Left kidney (tissue), 2 donors: ENCODE results near the gene SPIRE1. TPM values are rescaled to one million over a fixed set of nuclear protein-coding genes. Genes with fewer than 3 reads are reported as not detected.
"Not testable (repeated sequence)": the region's sequence is repeated elsewhere in the genome, so short reads cannot be mapped to it uniquely, and the experiment has no call there.

Source experiments
- DNase-seq: peaks from one replicate; pipeline ENCODE4 v3.0.0-alpha.2; 2013
- polyA plus RNA-seq: library from polyadenylated mRNA; unstranded; fragments of 120-200 nt; gene quantifications from one replicate; pipeline ENCODE4 v1.2.1, GENCODE V29; 2013; ENCODE audit not compliant: insufficient read length

The SPIRE1 gene
- polyA plus RNA-seq, 1 donor = 37.6 TPM

GRCh38 chr18:12651651-12652050, 6.3 kb downstream of the SPIRE1 start:
- DNase-seq = no peak

GRCh38 chr18:12647773-12648172, 10.1 kb downstream of the SPIRE1 start:
- no peak for DNase-seq

DNA sequence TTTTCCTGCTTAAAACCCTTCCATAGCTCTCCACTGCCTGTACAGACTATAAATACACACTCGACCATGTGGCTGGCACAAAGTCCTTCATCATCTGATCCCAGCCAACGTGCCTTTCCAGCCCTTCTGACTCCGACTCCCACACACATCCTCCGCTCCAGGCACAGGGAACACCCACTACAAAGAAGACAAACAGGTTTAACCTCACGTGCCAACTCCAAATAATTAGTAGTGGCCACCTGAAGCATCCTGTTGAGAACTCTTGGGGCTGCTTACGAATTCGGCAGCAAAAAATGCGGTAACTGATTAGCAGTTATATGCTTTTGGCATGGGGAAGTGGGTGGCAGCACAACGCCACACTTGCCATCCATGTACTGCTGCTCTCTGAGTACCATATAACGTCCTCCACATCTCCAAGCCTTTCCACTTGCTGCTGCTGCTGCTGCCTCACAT, 12.1 kb downstream of the SPIRE1 start:
- no peak for DNase-seq

DNA sequence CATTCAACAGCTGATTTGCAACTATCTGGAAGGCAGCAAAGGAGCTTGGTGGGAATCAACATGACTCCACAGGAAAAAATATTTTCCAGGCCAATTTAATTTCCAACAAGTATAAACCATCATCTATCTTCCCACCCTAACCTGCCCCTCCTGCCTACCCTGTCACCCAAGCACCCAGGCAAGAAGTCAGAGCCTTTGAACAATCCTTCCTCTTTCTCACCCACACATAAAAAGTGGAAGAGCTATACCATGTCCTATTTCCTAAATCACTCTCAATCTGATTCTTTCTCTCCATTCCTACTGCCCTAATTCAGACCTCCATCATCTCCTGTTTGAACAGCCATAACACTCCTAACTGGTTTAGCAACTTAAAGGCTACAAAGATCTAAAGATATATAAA, 12.7 kb downstream of the SPIRE1 start:
- no peak for DNase-seq

- not testable (repeated sequence) for DNase-seq
Observed at GRCh38 chr18:12643756-12644155, 14.2 kb downstream of the SPIRE1 start.

- no peak for DNase-seq
Observed at GRCh38 chr18:12640881-12641200, 17.1 kb downstream of the SPIRE1 start.

DNA sequence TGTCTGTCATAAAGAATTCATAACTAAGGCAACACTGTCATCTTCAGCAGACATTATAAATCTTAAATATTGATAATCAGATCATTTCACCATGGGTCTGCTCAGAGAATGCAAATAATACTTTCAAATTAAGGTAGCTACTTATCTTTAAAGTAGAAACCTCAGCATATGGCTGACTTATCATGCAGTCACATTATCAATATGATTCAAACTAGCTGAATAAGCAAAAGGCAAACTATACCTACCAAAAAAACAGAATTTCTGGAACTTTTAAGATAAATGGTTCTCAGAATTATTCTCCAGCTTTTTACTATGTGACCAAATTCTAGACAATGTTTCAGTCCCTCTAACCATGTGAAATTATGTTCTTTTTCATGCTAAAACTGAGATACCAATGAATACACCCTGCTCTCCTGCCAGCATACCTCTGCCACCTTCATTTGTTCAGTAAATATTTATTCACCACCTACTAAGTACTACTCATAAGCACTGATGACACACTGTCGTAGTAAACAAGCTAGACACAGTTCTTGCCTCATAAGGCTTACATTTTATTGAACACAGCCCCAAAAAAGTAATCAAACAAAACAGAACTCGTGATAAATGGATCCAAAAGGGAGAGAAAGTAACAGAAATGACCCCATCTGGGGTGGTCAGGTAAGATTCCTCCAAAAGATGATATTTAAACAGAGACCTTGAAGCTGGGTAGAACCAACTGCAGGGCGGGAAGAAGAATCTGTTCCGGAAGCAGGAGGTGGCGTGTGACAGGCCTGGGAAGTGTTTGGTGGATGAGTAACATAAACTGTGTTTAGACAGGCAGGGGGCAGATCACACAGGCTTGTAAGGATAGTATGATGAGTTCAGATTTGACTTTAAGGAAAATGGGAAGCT, 17.7 kb downstream of the SPIRE1 start:
- no peak for DNase-seq

GRCh38 chr18:12638644-12639124, 19.2 kb downstream of the SPIRE1 start:
- no peak for DNase-seq

- no peak for DNase-seq
Observed at GRCh38 chr18:12637901-12638643, 19.8 kb downstream of the SPIRE1 start.

GRCh38 chr18:12637393-12637792, 20.5 kb downstream of the SPIRE1 start:
- DNase-seq = no peak

- DNase-seq = no peak
Observed at GRCh38 chr18:12631831-12632477, 26.0 kb downstream of the SPIRE1 start.

- no peak for DNase-seq
Observed at GRCh38 chr18:12630136-12630535, 27.8 kb downstream of the SPIRE1 start.

- DNase-seq = no peak
Observed at GRCh38 chr18:12628706-12629702, 28.9 kb downstream of the SPIRE1 start.

DNA sequence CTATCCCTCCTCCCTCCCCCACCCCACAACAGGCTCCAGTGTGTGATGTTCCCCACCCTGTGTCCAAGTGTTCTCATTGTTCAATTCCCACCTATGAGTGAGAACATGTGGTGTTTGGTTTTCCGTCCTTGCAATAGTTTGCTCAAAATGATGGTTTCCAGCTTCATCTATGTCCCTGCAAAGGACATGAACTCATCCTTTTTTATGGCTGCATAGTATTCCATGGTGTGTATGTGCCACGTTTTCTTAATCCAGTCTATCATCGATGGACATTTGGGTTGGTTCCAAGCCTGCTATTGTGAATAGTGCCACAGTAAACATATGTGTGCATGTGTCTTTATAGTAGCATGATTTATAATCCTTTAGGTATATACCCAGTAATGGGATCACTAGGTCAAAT, 30.7 kb downstream of the SPIRE1 start:
- DNase-seq = not testable (repeated sequence)

DNA sequence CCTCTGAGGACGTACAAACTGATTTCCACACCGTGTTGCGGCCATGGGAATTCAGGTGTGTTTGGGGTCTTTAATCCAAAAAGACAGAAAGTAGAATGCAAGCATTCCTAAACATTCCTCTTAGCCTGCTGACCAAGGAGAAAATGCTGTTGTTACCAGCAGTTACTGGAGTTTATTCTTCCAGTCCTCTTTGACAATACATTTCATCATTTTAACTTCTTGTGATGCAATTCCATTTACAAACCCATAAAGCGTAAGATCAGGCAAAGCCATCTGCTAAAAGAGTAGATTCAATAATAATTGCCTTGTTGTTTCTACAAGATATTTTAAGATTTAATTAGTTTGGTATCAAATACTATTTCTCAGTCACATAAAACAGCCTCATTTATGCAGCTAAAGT, 32.7 kb downstream of the SPIRE1 start:
- no peak for DNase-seq

DNA sequence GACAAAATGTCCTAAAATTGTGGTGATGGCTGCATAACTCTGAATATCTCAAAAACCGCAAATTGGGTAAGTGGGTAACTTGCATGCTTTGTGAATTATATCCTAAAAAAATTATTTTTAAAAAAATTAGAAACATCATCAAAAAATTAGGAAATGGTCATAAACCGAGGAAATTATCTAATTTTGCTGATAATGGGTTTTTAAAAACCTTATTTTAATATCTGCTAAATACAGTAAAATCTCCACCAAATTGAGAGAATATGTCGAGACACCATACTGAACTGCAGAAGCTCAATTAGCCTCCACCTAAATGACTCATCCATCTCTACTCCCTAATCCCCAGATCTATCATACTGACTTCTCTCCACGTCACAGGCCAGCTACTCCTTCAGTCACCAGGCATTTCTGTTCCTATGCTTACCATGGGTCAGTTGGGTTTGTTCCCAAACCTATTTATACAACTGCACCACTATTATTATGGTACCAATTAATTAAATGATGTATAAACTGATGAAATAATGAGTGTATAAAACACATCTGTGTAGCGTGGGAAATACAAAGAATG, 36.1 kb downstream of the SPIRE1 start:
- DNase-seq = no peak

DNA sequence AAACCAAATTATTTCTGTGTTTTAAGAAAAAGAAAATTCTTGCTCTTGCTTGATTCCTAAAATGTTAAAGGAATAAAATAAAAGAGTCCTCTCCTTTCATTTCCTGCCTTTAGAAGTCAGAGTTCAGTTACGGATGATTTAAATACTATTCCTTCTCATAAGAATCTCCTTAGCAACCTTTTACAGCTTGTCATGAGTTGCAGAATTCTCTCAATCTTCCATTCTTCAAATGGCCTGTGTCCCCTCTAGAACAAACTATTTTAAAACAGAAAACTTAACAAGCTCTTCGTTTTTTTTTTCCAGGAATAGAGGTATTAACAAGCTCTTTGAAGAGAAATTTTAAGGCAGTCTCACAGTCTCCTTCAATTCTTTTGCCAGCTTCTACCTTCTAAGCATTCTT, 42.2 kb downstream of the SPIRE1 start:
- no peak for DNase-seq

DNA sequence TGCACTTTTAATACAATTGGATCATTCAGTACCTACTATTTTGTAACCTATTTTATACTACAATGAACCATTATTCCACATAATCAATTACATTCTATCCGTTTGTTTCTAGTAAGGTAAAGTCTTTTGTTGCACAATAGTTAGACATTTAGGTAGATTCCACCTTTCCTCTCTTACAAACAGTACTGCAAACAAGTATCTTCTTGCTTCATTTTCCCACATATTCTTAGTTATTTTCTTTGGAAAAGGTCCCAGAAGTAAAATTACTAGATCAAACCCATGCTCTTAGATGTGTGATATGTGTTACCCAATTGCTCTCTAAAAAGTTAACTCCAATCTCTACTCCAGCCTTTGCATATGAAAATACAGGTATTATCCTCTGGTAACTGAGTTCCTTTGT, 49.6 kb downstream of the SPIRE1 start:
- no peak for DNase-seq

GRCh38 chr18:12606592-12607315, 51.2 kb downstream of the SPIRE1 start:
- no peak for DNase-seq

DNA sequence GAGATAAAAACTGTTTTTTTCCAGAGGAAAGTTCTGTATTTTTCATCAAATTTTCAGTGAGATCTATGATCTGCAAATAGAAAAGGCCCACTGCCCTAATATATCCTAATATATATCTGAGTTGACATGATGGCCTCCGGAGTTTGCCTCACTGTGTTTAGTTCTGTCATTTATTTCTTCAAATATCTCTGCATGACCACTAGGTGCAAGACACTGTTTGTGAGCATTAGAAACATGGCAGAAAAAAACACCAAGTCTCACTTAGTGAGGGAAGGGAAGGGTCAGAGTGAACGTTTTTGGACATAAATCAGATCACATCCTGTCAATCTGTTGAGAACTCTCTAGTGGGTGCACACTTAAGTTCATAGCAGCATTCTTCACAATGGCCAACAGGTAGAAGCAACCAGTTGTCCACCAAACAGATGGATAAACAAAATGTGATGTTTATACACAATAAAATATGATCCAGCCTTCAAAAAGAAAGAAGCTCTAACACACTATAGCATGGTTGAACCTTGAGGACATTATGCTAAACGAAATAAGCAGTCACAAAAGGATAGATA, 53.4 kb downstream of the SPIRE1 start:
- DNase-seq = no peak
